ENCODE data around the gene GEMIN5.
A peak's percentile ranks its signal among the peaks of the same experiment; 100 is the strongest.

GEMIN5 gene

GRCh38 chr5:154850255-154851062 is 87.6 kb downstream of the GEMIN5 start, which contains the start of gene FAXDC2:
TSS of gene FAXDC2 (minus strand) at chr5:154850603. CDS start at chr5:154838178, 12,425 bp downstream.
- Histone ChIP-seq H3K27ac (ENCODE audit: low read depth, low read length) (no peak within 1 kb of the TSS), H3K36me3 (ENCODE audit: control insufficient read depth in 1 of 2, insufficient read depth in 2 of 2, low read length in 2 of 2) (no peaks in the 10 kb centered on the region), H3K4me3 (ENCODE audit: low read depth in 1 of 2, low read length in 2 of 2) (peak within 1 kb of the TSS; percentile 50 to 57), H3K4me1 (ENCODE audit: control insufficient read depth in 1 of 2, insufficient read depth in 2 of 2, low read length in 2 of 2) (peaks cover 0 to 10% of the 10 kb centered on the region in 2 donors), H3K27me3 (ENCODE audit: control insufficient read depth in 1 of 2, insufficient read depth in 2 of 2, low read length in 2 of 2) (no peaks in the 10 kb centered on the region), H3K9me3 (ENCODE audit: control insufficient read depth in 1 of 2, low read length in 2 of 2) (no peaks in the 10 kb centered on the region), H3K9ac (ENCODE audit: low read depth in 1 of 2, low read length in 2 of 2) (peak within 1 kb of the TSS; percentile 43 to 45)

- Histone ChIP-seq H3K4me3 (ENCODE audit: low read depth in 1 of 2, low read length in 2 of 2) (peak overlapping the region; percentile 50 to 57), H3K9ac (ENCODE audit: low read depth in 1 of 2, low read length in 2 of 2) (peak overlapping the region; percentile 43 to 45), H3K27ac (ENCODE audit: low read depth, low read length) (no peak overlapping the region), H3K4me1 (ENCODE audit: control insufficient read depth in 1 of 2, insufficient read depth in 2 of 2, low read length in 2 of 2) (peaks cover 0 to 10% of the 10 kb centered on the region in 2 donors), H3K27me3 (ENCODE audit: control insufficient read depth in 1 of 2, insufficient read depth in 2 of 2, low read length in 2 of 2) (no peaks in the 10 kb centered on the region), H3K36me3 (ENCODE audit: control insufficient read depth in 1 of 2, insufficient read depth in 2 of 2, low read length in 2 of 2) (no peaks in the 10 kb centered on the region), H3K9me3 (ENCODE audit: control insufficient read depth in 1 of 2, low read length in 2 of 2) (no peaks in the 10 kb centered on the region)
Observed at GRCh38 chr5:154849791-154850201, 88.2 kb downstream of the GEMIN5 start.

GRCh38 chr5:154849264-154849785 is 88.7 kb downstream of the GEMIN5 start:
- peaks cover 0 to 10% of the 10 kb centered on the region in 2 donors for H3K4me1 ChIP-seq (ENCODE audit: control insufficient read depth in 1 of 2, insufficient read depth in 2 of 2, low read length in 2 of 2)
- H3K27ac ChIP-seq (ENCODE audit: low read depth, low read length), result no peak overlapping the region
- H3K27me3 ChIP-seq (ENCODE audit: control insufficient read depth in 1 of 2, insufficient read depth in 2 of 2, low read length in 2 of 2), result no peaks in the 10 kb centered on the region
- H3K4me3 ChIP-seq (ENCODE audit: low read depth in 1 of 2, low read length in 2 of 2), result peak overlapping the region in 1 of 2 donors; percentile 57
- no peaks in the 10 kb centered on the region for H3K36me3 ChIP-seq (ENCODE audit: control insufficient read depth in 1 of 2, insufficient read depth in 2 of 2, low read length in 2 of 2)
- H3K9ac ChIP-seq (ENCODE audit: low read depth in 1 of 2, low read length in 2 of 2), result peak overlapping the region in 1 of 2 donors; percentile 45
- no peaks in the 10 kb centered on the region for H3K9me3 ChIP-seq (ENCODE audit: control insufficient read depth in 1 of 2, low read length in 2 of 2)

GRCh38 chr5:154844809-154845208 is 93.2 kb downstream of the GEMIN5 start:
- no peak overlapping the region for H3K9ac ChIP-seq (ENCODE audit: low read depth in 1 of 2, low read length in 2 of 2)
- H3K4me3 ChIP-seq (ENCODE audit: low read depth in 1 of 2, low read length in 2 of 2), result no peak overlapping the region

GRCh38 chr5:154842689-154843530 is 95.1 kb downstream of the GEMIN5 start:
- peaks cover 3 to 11% of the 10 kb centered on the region in 2 donors for H3K4me1 ChIP-seq (ENCODE audit: control insufficient read depth in 1 of 2, insufficient read depth in 2 of 2, low read length in 2 of 2)
- no peak overlapping the region for H3K9ac ChIP-seq (ENCODE audit: low read depth in 1 of 2, low read length in 2 of 2)
- H3K4me3 ChIP-seq (ENCODE audit: low read depth in 1 of 2, low read length in 2 of 2), result no peak overlapping the region
- H3K9me3 ChIP-seq (ENCODE audit: control insufficient read depth in 1 of 2, low read length in 2 of 2), result no peaks in the 10 kb centered on the region
- no peaks in the 10 kb centered on the region for H3K27me3 ChIP-seq (ENCODE audit: control insufficient read depth in 1 of 2, insufficient read depth in 2 of 2, low read length in 2 of 2)
- no peak overlapping the region for H3K27ac ChIP-seq (ENCODE audit: low read depth, low read length)
- no peaks in the 10 kb centered on the region for H3K36me3 ChIP-seq (ENCODE audit: control insufficient read depth in 1 of 2, insufficient read depth in 2 of 2, low read length in 2 of 2)

More at GRCh38 chr5:154844809-154845208, 93.2 kb downstream of the GEMIN5 start:
- H3K27ac ChIP-seq (ENCODE audit: low read depth, low read length), result no peak overlapping the region
- H3K36me3 ChIP-seq (ENCODE audit: control insufficient read depth in 1 of 2, insufficient read depth in 2 of 2, low read length in 2 of 2), result no peaks in the 10 kb centered on the region
- peaks cover 0 to 7% of the 10 kb centered on the region in 2 donors for H3K4me1 ChIP-seq (ENCODE audit: control insufficient read depth in 1 of 2, insufficient read depth in 2 of 2, low read length in 2 of 2)
- no peaks in the 10 kb centered on the region for H3K27me3 ChIP-seq (ENCODE audit: control insufficient read depth in 1 of 2, insufficient read depth in 2 of 2, low read length in 2 of 2)
- no peaks in the 10 kb centered on the region for H3K9me3 ChIP-seq (ENCODE audit: control insufficient read depth in 1 of 2, low read length in 2 of 2)

- no peak overlapping the region for H3K27ac ChIP-seq (ENCODE audit: low read depth, low read length)
- H3K36me3 ChIP-seq (ENCODE audit: control insufficient read depth in 1 of 2, insufficient read depth in 2 of 2, low read length in 2 of 2), result no peaks in the 10 kb centered on the region
- peaks cover 6 to 22% of the 10 kb centered on the region in 2 donors for H3K4me1 ChIP-seq (ENCODE audit: control insufficient read depth in 1 of 2, insufficient read depth in 2 of 2, low read length in 2 of 2)
Observed at GRCh38 chr5:154841273-154841661, 96.7 kb downstream of the GEMIN5 start.

GRCh38 chr5:154840435-154841272 is 97.4 kb downstream of the GEMIN5 start:
- Histone ChIP-seq H3K27me3 (ENCODE audit: control insufficient read depth in 1 of 2, insufficient read depth in 2 of 2, low read length in 2 of 2) (no peaks in the 10 kb centered on the region), H3K36me3 (ENCODE audit: control insufficient read depth in 1 of 2, insufficient read depth in 2 of 2, low read length in 2 of 2) (no peaks in the 10 kb centered on the region), H3K9me3 (ENCODE audit: control insufficient read depth in 1 of 2, low read length in 2 of 2) (no peaks in the 10 kb centered on the region), H3K27ac (ENCODE audit: low read depth, low read length) (no peak overlapping the region), H3K4me3 (ENCODE audit: low read depth in 1 of 2, low read length in 2 of 2) (no peak overlapping the region), H3K9ac (ENCODE audit: low read depth in 1 of 2, low read length in 2 of 2) (no peak overlapping the region), H3K4me1 (ENCODE audit: control insufficient read depth in 1 of 2, insufficient read depth in 2 of 2, low read length in 2 of 2) (peaks cover 10 to 26% of the 10 kb centered on the region in 2 donors)

More at GRCh38 chr5:154841273-154841661, 96.7 kb downstream of the GEMIN5 start:
- Histone ChIP-seq H3K27me3 (ENCODE audit: control insufficient read depth in 1 of 2, insufficient read depth in 2 of 2, low read length in 2 of 2) (no peaks in the 10 kb centered on the region), H3K4me3 (ENCODE audit: low read depth in 1 of 2, low read length in 2 of 2) (no peak overlapping the region), H3K9me3 (ENCODE audit: control insufficient read depth in 1 of 2, low read length in 2 of 2) (no peaks in the 10 kb centered on the region), H3K9ac (ENCODE audit: low read depth in 1 of 2, low read length in 2 of 2) (no peak overlapping the region)

All from duodenal mucosa (tissue), 2 donors.